Progenitor cell of endocrine pancreas (in vitro differentiated cells): ENCODE data around the gene MYBPC2. TPM values are rescaled to one million over a fixed set of nuclear protein-coding genes. Genes with fewer than 3 reads are reported as not detected.

ENCODE experiments used
- DNase-seq: peaks from one replicate; pipeline ENCODE4 v3.0.0; 2021; ENCODE audit warnings: low spot score; ENCODE audit not compliant: unreplicated experiment
- H3K27ac Mint-ChIP-seq: 2 replicates; pipeline ENCODE4 v1.8.0; 2021; ENCODE audit warnings: mild to moderate bottlenecking, moderate library complexity, mixed read lengths
- H3K27me3 Mint-ChIP-seq: 2 replicates; pipeline ENCODE4 v1.8.0; 2021; ENCODE audit warnings: mixed read lengths
- H3K36me3 Mint-ChIP-seq: 2 replicates; pipeline ENCODE4 v1.8.0; 2022; ENCODE audit warnings: mixed read lengths; ENCODE audit not compliant: insufficient read depth
- H3K4me1 Mint-ChIP-seq: 2 replicates; pipeline ENCODE4 v1.8.0; 2021; ENCODE audit warnings: low read depth, mixed read lengths
- H3K4me3 Mint-ChIP-seq: 2 replicates; pipeline ENCODE4 v1.8.0; 2021; ENCODE audit warnings: low read depth, mild to moderate bottlenecking, moderate library complexity, mixed read lengths
- H3K9me3 Mint-ChIP-seq: 2 replicates; pipeline ENCODE4 v1.8.0; 2021; ENCODE audit warnings: low read depth, mixed read lengths
- CTCF ChIP-seq: fragments of 200-600 bp; sonication (generic); IDR thresholded peaks from one replicate; pipeline ENCODE4 v1.5.0; 2021; ENCODE audit warnings: antibody characterized with exemption, mild to moderate bottlenecking; ENCODE audit not compliant: unreplicated experiment
- total RNA-seq: library from RNA; stranded (reverse); gene quantifications from 2 replicates; pipeline ENCODE4 v1.2.1, GENCODE V29; 2021

The MYBPC2 gene
- total RNA-seq, 1 donor from 2014 or later: 1.6 TPM

GRCh38 chr19:50510121-50510670, 77.5 kb downstream of the MYBPC2 start:
- Mint-ChIP-seq H3K4me1 (peaks cover 6% of the 10 kb centered on the region), H3K9me3 (no peaks in the 10 kb centered on the region), H3K4me3 (peak overlapping the region; percentile 80), H3K27ac (peak overlapping the region; percentile 92), H3K36me3 (no peaks in the 10 kb centered on the region), H3K27me3 (no peaks in the 10 kb centered on the region)
- no peak for DNase-seq
- TF ChIP-seq CTCF: no peak

GRCh38 chr19:50510700-50511068, 78.0 kb downstream of the MYBPC2 start:
- Mint-ChIP-seq H3K9me3 (no peaks in the 10 kb centered on the region), H3K4me3 (peak overlapping the region; percentile 80), H3K4me1 (peaks cover 6% of the 10 kb centered on the region), H3K36me3 (no peaks in the 10 kb centered on the region), H3K27ac (peak overlapping the region; percentile 92), H3K27me3 (no peaks in the 10 kb centered on the region)
- no peak for TF ChIP-seq CTCF
- no peak for DNase-seq

- H3K27ac Mint-ChIP-seq: peak within 1 kb of the TSS; percentile 98
- no peaks in the 10 kb centered on the region for H3K27me3 Mint-ChIP-seq
- H3K4me1 Mint-ChIP-seq: peaks cover 6% of the 10 kb centered on the region
- peak within 1 kb of the TSS; percentile 80 for H3K4me3 Mint-ChIP-seq
- no peak for TF ChIP-seq CTCF
- peak; percentile 90 for DNase-seq
- H3K9me3 Mint-ChIP-seq: no peaks in the 10 kb centered on the region
- no peaks in the 10 kb centered on the region for H3K36me3 Mint-ChIP-seq
Measured at GRCh38 chr19:50511069-50511822, 78.6 kb downstream of the MYBPC2 start, which contains the start of gene JOSD2. Gene JOSD2, minus strand, starts transcription at chr19:50511191. Its CDS starts 760 bp downstream, at chr19:50510431.

GRCh38 chr19:50512112-50512998, 79.7 kb downstream of the MYBPC2 start:
- no peak for DNase-seq
- TF ChIP-seq CTCF: no peak
- Mint-ChIP-seq H3K27ac (no peak overlapping the region), H3K4me1 (peaks cover 6% of the 10 kb centered on the region), H3K9me3 (no peaks in the 10 kb centered on the region), H3K27me3 (no peaks in the 10 kb centered on the region), H3K36me3 (no peaks in the 10 kb centered on the region), H3K4me3 (no peak overlapping the region)
